GM12878 (cell line): ENCODE results near the gene ZNF583. TPM values are rescaled to one million over a fixed set of nuclear protein-coding genes. Genes with fewer than 3 reads are reported as not detected.

Experiments
- MAX ChIP-seq: IDR thresholded peaks from 2 replicates; pipeline ENCODE4 v1.6.1; 2012; ENCODE audit warnings: low read depth, low read length, improper control_type of control experiment
- MEF2B ChIP-seq: fragments of 450-650 bp; IDR thresholded peaks from 2 replicates; pipeline ENCODE4 v1.6.1; 2018; ENCODE audit warnings: mild to moderate bottlenecking, moderate library complexity; ENCODE audit not compliant: partially characterized antibody, poor library complexity, severe bottlenecking
- PAX5 ChIP-seq: IDR thresholded peaks from 2 replicates; pipeline ENCODE4 v1.6.1; 2011; ENCODE audit warnings: low read depth, low read length, borderline replicate concordance
- PBX3 ChIP-seq: IDR thresholded peaks from 2 replicates; pipeline ENCODE4 v1.6.1; 2011; ENCODE audit warnings: mild to moderate bottlenecking, low read depth, low read length, moderate library complexity; ENCODE audit not compliant: insufficient replicate concordance
- RB1 ChIP-seq: fragments of 450-650 bp; formaldehyde crosslinking; IDR thresholded peaks from 2 replicates; pipeline ENCODE4 v1.6.1; 2017; ENCODE audit warnings: mild to moderate bottlenecking, borderline replicate concordance
- SMAD5 ChIP-seq: IDR thresholded peaks from 2 replicates; pipeline ENCODE4 v1.6.1; 2016; ENCODE audit warnings: antibody characterized with exemption, low read depth
- SMC3 ChIP-seq: IDR thresholded peaks from 2 replicates; pipeline ENCODE4 v1.6.1; 2011; ENCODE audit warnings: low read length, improper control_type of control experiment, borderline replicate concordance
- SRF ChIP-seq, 2 experiments: IDR thresholded peaks; 2 replicates each; pipeline ENCODE4 v1.6.1; 2011; ENCODE audit warnings: low read depth in 2 of 2, low read length in 2 of 2, mild to moderate bottlenecking in 1 of 2, moderate library complexity in 1 of 2
- SUPT20H ChIP-seq: IDR thresholded peaks from 2 replicates; pipeline ENCODE4 v1.6.1; 2011; ENCODE audit warnings: low read depth, mild to moderate bottlenecking, low read length, moderate library complexity, borderline replicate concordance; ENCODE audit not compliant: control insufficient read depth
- TAF1 ChIP-seq: IDR thresholded peaks from 2 replicates; pipeline ENCODE4 v1.6.1; 2011; ENCODE audit warnings: mild to moderate bottlenecking, low read depth, low read length, borderline replicate concordance
- TARDBP ChIP-seq: IDR thresholded peaks from 2 replicates; pipeline ENCODE4 v1.6.1; 2016; ENCODE audit warnings: borderline replicate concordance
- YY1 ChIP-seq: IDR thresholded peaks from 2 replicates; pipeline ENCODE4 v1.6.1; 2011; ENCODE audit warnings: low read depth, mild to moderate bottlenecking, low read length
- ZNF622 ChIP-seq: fragments of 450-650 bp; IDR thresholded peaks from 2 replicates; pipeline ENCODE4 v1.6.1; 2017; ENCODE audit warnings: mild to moderate bottlenecking, inconsistent platforms
- polyA plus RNA-seq, 11 experiments: library from polyadenylated mRNA; depleted of rRNA in 4 of 11; unstranded in 6 of 11; stranded (reverse) in 5 of 11; fragments of >200 nt; fragmentation: Nextera tagmentation in 4 of 11; fragmentation: Illumina TruSeq in 1 of 11; extraction: Ambion mirVana in 4 of 11; extraction: Trizol in 1 of 11; gene quantifications; 1 replicate in 1 of 11; 2 replicates in 10 of 11; pipeline versions ENCODE4 v1.2.1 to v1.2.3, GENCODE V29; 2011 to 2016; ENCODE audit warnings: inconsistent platforms in 2 of 11, missing spikeins in 2 of 11, low read depth in 1 of 11
- total RNA-seq, 4 experiments: library from RNA; depleted of rRNA in 3 of 4; stranded (reverse); fragments of >200 nt in 3 of 4; fragmentation: Illumina TruSeq in 1 of 4; extraction: Trizol in 1 of 4; gene quantifications; 2 replicates each; pipeline versions ENCODE4 v1.2.1 to v1.2.3, GENCODE V29; 2013 to 2021
- TF ChIP-seq, protein P1 (sequence below): IDR thresholded peaks from 2 replicates; pipeline ENCODE4 v1.6.1; 2012; ENCODE audit warnings: improper control_type of control experiment, low read depth, low read length; ENCODE audit not compliant: insufficient replicate concordance
- TF ChIP-seq, protein P2 (sequence below), 3 experiments: IDR thresholded peaks in 2 of 3; conservative IDR thresholded peaks in 1 of 3; 2 replicates each; pipeline ENCODE4 v1.5.1; 2011; ENCODE audit warnings: low read depth in 3 of 3, low read length in 3 of 3, mild to moderate bottlenecking in 3 of 3, control low read depth in 2 of 3, moderate library complexity in 2 of 3, inconsistent platforms in 1 of 3, mixed read lengths in 1 of 3; ENCODE audit not compliant: control insufficient read depth in 2 of 3, insufficient read depth in 1 of 3; ENCODE audit errors: extremely low read depth in 1 of 3

Gene ZNF583
- total and polyA plus RNA-seq, 10 of the 15 experiments (the other 5 are each of a cell fraction or from before 2014, with no cell fraction given): 0.40 to 3.1 (median 1.4) TPM

- no peak for TF ChIP-seq PBX3
- peak; percentile 20 for TF ChIP-seq MEF2B
- TF ChIP-seq MAX: no peak
- TF ChIP-seq YY1: peak; percentile 91
- no peak for TF ChIP-seq SMAD5
- TF ChIP-seq ZNF622: no peak
- TF ChIP-seq TARDBP: no peak
- TF ChIP-seq, protein P1, sequence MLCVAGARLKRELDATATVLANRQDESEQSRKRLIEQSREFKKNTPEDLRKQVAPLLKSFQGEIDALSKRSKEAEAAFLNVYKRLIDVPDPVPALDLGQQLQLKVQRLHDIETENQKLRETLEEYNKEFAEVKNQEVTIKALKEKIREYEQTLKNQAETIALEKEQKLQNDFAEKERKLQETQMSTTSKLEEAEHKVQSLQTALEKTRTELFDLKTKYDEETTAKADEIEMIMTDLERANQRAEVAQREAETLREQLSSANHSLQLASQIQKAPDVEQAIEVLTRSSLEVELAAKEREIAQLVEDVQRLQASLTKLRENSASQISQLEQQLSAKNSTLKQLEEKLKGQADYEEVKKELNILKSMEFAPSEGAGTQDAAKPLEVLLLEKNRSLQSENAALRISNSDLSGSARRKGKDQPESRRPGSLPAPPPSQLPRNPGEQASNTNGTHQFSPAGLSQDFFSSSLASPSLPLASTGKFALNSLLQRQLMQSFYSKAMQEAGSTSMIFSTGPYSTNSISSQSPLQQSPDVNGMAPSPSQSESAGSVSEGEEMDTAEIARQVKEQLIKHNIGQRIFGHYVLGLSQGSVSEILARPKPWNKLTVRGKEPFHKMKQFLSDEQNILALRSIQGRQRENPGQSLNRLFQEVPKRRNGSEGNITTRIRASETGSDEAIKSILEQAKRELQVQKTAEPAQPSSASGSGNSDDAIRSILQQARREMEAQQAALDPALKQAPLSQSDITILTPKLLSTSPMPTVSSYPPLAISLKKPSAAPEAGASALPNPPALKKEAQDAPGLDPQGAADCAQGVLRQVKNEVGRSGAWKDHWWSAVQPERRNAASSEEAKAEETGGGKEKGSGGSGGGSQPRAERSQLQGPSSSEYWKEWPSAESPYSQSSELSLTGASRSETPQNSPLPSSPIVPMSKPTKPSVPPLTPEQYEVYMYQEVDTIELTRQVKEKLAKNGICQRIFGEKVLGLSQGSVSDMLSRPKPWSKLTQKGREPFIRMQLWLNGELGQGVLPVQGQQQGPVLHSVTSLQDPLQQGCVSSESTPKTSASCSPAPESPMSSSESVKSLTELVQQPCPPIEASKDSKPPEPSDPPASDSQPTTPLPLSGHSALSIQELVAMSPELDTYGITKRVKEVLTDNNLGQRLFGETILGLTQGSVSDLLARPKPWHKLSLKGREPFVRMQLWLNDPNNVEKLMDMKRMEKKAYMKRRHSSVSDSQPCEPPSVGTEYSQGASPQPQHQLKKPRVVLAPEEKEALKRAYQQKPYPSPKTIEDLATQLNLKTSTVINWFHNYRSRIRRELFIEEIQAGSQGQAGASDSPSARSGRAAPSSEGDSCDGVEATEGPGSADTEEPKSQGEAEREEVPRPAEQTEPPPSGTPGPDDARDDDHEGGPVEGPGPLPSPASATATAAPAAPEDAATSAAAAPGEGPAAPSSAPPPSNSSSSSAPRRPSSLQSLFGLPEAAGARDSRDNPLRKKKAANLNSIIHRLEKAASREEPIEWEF: no peak
- no peak for TF ChIP-seq SMC3
- no peak for TF ChIP-seq SRF (IDR thresholded peaks at IDR 0.05; ENCODE audit: low read depth in 2 of 2, low read length in 2 of 2)
- no peak for TF ChIP-seq PAX5
- TF ChIP-seq, protein P2, sequence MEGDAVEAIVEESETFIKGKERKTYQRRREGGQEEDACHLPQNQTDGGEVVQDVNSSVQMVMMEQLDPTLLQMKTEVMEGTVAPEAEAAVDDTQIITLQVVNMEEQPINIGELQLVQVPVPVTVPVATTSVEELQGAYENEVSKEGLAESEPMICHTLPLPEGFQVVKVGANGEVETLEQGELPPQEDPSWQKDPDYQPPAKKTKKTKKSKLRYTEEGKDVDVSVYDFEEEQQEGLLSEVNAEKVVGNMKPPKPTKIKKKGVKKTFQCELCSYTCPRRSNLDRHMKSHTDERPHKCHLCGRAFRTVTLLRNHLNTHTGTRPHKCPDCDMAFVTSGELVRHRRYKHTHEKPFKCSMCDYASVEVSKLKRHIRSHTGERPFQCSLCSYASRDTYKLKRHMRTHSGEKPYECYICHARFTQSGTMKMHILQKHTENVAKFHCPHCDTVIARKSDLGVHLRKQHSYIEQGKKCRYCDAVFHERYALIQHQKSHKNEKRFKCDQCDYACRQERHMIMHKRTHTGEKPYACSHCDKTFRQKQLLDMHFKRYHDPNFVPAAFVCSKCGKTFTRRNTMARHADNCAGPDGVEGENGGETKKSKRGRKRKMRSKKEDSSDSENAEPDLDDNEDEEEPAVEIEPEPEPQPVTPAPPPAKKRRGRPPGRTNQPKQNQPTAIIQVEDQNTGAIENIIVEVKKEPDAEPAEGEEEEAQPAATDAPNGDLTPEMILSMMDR (IDR thresholded peaks at IDR 0.05 in 2 of 3, conservative IDR thresholded peaks at IDR 0.05 in 1 of 3; ENCODE audit: control insufficient read depth in 2 of 3, extremely low read depth in 1 of 3, insufficient read depth in 1 of 3, low read depth in 3 of 3, low read length in 3 of 3): peak; percentile 64 to 70 (median 67); a peak in 5 of 6 replicates
- no peak; the same call in 1 of the 2 replicates for TF ChIP-seq RB1
- TF ChIP-seq SUPT20H: no peak
- no peak for TF ChIP-seq TAF1
Measured at GRCh38 chr19:56393119-56394012, 10.8 kb upstream of the ZNF583 start, which contains the start of gene ZNF582 (continued).
